ENCODE data around the gene CARS1.

Gene CARS1

DNA sequence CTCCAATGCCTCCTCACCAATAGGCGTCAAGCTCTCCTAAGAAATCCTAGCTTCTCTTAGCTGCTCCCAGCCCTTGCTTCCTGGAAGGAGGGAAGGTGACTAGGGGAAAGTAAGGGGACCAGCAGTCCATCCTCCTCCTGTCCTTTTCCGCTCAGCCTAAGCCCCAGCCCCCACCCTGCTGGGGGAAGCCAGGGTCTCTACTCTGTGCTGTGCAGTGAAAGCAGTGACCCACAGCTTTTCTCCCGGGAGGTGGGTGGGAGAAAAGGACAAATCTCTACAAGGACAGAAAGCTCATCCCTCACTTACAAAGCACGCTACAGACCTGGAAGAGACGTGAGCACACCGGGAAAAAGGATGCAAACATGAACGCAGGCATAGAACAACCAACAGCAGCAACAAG lies 97.1 kb downstream of the CARS1 start:
- no peak overlapping the region for H3K27ac ChIP-seq (replicated peaks)
- TF ChIP-seq GABPA (IDR thresholded peaks at IDR 0.05; ENCODE audit: low read depth) (no peak), POLR2AphosphoS5 (IDR thresholded peaks at IDR 0.05; ENCODE audit: low read depth) (no peak), SPI1 (IDR thresholded peaks at IDR 0.05; ENCODE audit: borderline replicate concordance, low read depth) (no peak)
- TF ChIP-seq, protein P1, sequence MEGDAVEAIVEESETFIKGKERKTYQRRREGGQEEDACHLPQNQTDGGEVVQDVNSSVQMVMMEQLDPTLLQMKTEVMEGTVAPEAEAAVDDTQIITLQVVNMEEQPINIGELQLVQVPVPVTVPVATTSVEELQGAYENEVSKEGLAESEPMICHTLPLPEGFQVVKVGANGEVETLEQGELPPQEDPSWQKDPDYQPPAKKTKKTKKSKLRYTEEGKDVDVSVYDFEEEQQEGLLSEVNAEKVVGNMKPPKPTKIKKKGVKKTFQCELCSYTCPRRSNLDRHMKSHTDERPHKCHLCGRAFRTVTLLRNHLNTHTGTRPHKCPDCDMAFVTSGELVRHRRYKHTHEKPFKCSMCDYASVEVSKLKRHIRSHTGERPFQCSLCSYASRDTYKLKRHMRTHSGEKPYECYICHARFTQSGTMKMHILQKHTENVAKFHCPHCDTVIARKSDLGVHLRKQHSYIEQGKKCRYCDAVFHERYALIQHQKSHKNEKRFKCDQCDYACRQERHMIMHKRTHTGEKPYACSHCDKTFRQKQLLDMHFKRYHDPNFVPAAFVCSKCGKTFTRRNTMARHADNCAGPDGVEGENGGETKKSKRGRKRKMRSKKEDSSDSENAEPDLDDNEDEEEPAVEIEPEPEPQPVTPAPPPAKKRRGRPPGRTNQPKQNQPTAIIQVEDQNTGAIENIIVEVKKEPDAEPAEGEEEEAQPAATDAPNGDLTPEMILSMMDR (IDR thresholded peaks at IDR 0.05; ENCODE audit: insufficient read depth, low read length) = no peak
- TF ChIP-seq, protein P2, sequence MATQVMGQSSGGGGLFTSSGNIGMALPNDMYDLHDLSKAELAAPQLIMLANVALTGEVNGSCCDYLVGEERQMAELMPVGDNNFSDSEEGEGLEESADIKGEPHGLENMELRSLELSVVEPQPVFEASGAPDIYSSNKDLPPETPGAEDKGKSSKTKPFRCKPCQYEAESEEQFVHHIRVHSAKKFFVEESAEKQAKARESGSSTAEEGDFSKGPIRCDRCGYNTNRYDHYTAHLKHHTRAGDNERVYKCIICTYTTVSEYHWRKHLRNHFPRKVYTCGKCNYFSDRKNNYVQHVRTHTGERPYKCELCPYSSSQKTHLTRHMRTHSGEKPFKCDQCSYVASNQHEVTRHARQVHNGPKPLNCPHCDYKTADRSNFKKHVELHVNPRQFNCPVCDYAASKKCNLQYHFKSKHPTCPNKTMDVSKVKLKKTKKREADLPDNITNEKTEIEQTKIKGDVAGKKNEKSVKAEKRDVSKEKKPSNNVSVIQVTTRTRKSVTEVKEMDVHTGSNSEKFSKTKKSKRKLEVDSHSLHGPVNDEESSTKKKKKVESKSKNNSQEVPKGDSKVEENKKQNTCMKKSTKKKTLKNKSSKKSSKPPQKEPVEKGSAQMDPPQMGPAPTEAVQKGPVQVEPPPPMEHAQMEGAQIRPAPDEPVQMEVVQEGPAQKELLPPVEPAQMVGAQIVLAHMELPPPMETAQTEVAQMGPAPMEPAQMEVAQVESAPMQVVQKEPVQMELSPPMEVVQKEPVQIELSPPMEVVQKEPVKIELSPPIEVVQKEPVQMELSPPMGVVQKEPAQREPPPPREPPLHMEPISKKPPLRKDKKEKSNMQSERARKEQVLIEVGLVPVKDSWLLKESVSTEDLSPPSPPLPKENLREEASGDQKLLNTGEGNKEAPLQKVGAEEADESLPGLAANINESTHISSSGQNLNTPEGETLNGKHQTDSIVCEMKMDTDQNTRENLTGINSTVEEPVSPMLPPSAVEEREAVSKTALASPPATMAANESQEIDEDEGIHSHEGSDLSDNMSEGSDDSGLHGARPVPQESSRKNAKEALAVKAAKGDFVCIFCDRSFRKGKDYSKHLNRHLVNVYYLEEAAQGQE (IDR thresholded peaks at IDR 0.05; ENCODE audit: insufficient replicate concordance, low read depth) = no peak

DNA sequence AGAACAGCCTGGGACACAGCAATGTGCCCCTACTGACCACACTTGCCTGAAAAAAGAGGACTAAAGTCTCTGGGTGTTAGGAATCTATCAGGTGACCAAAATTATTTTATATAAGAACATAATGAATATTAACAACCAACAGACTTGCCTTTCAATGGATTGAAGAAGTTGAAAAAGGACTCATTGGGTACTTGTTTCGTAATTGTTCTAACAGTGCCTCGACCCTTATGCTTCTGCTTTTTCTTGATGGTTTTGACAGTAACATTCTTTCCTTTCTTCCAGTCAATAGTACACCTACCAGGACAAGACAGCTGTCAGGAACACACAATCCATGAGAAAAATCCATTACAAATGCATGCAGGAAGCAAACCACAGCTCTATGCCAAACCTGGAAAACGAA lies 99.0 kb downstream of the CARS1 start:
- Histone ChIP-seq H3K4me3 (replicated peaks; ENCODE audit: insufficient read depth, low read length) (no peak overlapping the region), H3K27ac (replicated peaks) (no peak overlapping the region), H3K27me3 (ENCODE audit: insufficient read depth, poor library complexity, severe bottlenecking) (no peaks in the 10 kb centered on the region)
- TF ChIP-seq, protein P1 (IDR thresholded peaks at IDR 0.05; ENCODE audit: insufficient read depth, low read length) = no peak
- TF ChIP-seq SPI1 (IDR thresholded peaks at IDR 0.05; ENCODE audit: borderline replicate concordance, low read depth) (no peak), GABPA (IDR thresholded peaks at IDR 0.05; ENCODE audit: low read depth) (no peak)
- TF ChIP-seq, protein P2 (IDR thresholded peaks at IDR 0.05; ENCODE audit: insufficient replicate concordance, low read depth) = no peak
- DNase-seq (ENCODE audit: low read depth in 1 of 2, low spot score in 1 of 2) = peak in 1 of 2 experiments; percentile 35

More for the DNA sequence above, 97.1 kb downstream of the CARS1 start:
- Histone ChIP-seq H3K27me3 (ENCODE audit: insufficient read depth, poor library complexity, severe bottlenecking) (no peaks in the 10 kb centered on the region), H3K4me3 (replicated peaks; ENCODE audit: insufficient read depth, low read length) (no peak overlapping the region)
- no peak for DNase-seq (ENCODE audit: low read depth in 1 of 2, low spot score in 1 of 2)

DNA sequence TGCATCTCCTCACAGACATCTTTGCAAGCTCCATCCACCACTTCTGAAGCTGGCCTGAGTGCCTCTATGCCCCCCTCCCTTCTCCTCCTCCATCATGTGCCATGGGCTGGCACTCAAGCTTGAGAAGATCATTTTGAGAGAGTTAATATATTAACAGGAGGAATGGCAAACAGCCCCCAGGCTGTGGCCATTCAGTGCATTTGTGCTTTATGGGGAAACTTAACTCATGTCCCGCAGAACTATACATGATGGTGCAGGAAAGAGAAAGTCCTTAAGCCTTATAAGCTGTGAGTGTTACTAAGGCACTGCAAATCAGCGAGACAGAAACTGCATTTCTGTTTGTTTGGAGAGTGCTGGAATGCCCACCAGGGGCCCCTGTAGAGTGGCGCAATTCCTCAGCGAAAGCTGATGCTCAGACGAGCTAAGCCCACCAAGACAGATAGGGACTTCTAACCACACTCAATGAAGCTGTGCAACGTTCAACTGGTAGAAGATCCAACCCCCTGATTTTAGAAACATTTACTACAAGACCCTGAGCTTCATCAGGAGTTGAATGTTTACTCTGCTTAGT lies 101.2 kb downstream of the CARS1 start:
- no peak overlapping the region for H3K4me3 ChIP-seq (replicated peaks; ENCODE audit: insufficient read depth, low read length)
- no peak overlapping the region for H3K27ac ChIP-seq (replicated peaks)
- TF ChIP-seq, protein P2 (IDR thresholded peaks at IDR 0.05; ENCODE audit: insufficient replicate concordance, low read depth) = no peak
- TF ChIP-seq, protein P1 (IDR thresholded peaks at IDR 0.05; ENCODE audit: insufficient read depth, low read length) = no peak
- H3K27me3 ChIP-seq (ENCODE audit: insufficient read depth, poor library complexity, severe bottlenecking) = no peaks in the 10 kb centered on the region
- DNase-seq (ENCODE audit: low read depth in 1 of 2, low spot score in 1 of 2) = no peak

All from HL-60 (cell line).